Astrocyte (in vitro differentiated cells and primary cell): ENCODE results near the gene PPP1R14D.

Source experiments
- EZH2 ChIP-seq: IDR thresholded peaks from 2 replicates; pipeline ENCODE4 v1.6.1; 2012; ENCODE audit warnings: mild to moderate bottlenecking, low read length, inconsistent platforms; ENCODE audit not compliant: insufficient read depth
- TF ChIP-seq, protein P1 (sequence below): IDR thresholded peaks from 2 replicates; pipeline ENCODE4 v1.5.1; 2011; ENCODE audit warnings: low read depth, mild to moderate bottlenecking, inconsistent platforms, low read length, moderate library complexity; ENCODE audit not compliant: insufficient read depth

DNA sequence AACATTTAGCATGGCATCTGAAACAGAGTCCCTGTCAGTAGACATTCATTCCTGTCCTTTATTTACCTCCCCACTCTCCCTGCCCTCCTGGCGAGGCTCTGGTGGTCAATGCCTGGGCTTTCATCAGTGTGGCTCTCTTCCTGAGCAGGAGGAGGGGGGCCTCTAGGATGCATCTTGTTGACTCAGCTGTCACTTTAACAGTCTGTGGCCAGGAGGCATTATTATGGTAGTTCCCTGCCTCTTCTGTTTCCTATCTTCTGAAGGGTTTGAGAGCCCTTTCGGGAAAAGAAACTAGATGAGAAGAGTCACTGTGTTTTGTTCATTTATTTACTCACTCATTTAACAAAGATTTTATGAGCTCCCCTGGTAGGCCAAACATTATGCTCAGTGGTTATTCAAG lies 2.4 kb upstream of the PPP1R14D start:
- TF ChIP-seq, protein P1, sequence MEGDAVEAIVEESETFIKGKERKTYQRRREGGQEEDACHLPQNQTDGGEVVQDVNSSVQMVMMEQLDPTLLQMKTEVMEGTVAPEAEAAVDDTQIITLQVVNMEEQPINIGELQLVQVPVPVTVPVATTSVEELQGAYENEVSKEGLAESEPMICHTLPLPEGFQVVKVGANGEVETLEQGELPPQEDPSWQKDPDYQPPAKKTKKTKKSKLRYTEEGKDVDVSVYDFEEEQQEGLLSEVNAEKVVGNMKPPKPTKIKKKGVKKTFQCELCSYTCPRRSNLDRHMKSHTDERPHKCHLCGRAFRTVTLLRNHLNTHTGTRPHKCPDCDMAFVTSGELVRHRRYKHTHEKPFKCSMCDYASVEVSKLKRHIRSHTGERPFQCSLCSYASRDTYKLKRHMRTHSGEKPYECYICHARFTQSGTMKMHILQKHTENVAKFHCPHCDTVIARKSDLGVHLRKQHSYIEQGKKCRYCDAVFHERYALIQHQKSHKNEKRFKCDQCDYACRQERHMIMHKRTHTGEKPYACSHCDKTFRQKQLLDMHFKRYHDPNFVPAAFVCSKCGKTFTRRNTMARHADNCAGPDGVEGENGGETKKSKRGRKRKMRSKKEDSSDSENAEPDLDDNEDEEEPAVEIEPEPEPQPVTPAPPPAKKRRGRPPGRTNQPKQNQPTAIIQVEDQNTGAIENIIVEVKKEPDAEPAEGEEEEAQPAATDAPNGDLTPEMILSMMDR: no peak
- no peak for TF ChIP-seq EZH2
